HG03280 (cell line): ENCODE measurements around the gene IBA57.
"Not testable (repeated sequence)": the region's sequence is repeated elsewhere in the genome, so short reads cannot be mapped to it uniquely, and the experiment has no call there.

Source experiments
- ATAC-seq: cut with Tn5 transposase; IDR thresholded peaks from one replicate; pipeline ENCODE4 v1.9.1; 2021; ENCODE audit warnings: mild to moderate bottlenecking, moderate library complexity; ENCODE audit not compliant: unreplicated experiment

Gene IBA57

DNA sequence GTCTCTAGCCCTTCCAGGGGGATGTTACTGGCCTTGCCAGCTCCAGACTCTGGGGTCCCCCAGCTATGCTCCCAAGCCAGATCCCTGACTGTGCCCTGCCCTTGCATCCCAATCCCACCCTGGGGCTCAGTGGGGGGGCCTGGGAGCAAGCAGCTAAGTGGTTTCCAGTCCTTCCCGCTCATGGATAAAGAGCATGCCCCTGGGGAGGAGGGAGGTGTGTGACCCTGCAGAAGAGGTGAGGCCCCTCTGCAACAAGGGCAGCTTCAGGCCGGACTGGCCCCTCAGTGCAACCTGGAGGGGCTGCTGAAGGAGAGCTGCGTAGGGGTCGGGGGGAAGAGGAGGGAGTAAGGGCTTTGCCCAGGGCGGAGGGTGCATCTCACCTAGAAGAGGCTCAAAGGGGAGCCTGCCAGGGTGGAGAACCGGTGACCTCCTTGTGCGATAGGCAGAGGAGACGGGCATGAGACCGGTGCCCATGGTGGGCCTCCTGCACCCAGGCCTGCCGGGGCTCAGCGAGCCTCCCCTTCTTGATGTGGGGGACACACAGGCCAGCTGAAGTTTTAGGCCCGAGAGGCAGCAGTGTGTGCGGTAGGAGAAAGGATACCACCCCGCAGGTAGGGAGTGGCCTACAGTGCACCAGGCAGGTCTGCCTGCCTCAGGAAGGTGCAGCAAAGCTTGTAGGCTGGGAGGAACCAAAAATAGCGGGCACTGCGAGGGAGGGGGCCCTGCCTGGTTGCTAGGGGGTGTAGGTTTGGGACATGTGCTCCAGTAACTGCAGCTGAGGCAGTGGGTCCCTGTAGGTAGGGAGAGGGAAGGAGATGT lies 45.3 kb downstream of the IBA57 start:
- no peak for ATAC-seq

DNA sequence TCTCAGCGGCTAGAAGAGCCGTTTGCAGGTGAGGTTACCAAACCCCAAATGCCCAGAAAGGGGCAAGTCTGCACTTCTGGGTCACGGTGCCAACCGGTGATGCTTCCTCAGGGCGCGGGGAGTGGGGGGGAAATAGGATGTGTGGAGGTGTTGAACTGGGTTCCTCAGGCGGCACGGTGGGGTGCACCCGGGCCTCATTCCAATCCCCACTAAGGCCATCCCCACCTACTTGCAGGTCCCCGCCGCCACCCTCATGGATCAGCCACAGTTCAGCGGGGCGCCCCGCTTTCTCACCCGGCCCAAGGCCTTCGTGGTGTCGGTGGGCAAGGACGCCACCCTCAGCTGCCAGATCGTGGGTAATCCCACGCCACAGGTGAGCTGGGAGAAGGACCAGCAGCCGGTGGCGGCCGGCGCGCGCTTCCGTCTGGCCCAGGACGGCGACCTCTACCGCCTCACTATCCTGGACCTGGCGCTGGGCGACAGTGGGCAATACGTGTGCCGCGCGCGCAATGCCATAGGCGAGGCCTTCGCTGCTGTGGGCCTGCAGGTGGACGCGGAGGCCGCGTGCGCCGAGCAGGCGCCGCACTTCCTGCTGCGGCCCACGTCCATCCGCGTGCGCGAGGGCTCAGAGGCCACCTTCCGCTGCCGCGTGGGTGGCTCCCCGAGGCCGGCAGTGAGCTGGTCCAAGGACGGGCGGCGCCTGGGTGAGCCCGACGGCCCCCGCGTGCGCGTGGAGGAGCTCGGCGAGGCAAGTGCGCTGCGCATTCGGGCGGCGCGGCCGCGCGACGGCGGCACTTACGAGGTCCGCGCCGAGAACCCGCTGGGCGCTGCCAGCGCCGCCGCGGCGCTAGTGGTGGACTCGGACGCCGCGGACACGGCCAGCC lies 46.2 kb downstream of the IBA57 start:
- no peak for ATAC-seq

DNA sequence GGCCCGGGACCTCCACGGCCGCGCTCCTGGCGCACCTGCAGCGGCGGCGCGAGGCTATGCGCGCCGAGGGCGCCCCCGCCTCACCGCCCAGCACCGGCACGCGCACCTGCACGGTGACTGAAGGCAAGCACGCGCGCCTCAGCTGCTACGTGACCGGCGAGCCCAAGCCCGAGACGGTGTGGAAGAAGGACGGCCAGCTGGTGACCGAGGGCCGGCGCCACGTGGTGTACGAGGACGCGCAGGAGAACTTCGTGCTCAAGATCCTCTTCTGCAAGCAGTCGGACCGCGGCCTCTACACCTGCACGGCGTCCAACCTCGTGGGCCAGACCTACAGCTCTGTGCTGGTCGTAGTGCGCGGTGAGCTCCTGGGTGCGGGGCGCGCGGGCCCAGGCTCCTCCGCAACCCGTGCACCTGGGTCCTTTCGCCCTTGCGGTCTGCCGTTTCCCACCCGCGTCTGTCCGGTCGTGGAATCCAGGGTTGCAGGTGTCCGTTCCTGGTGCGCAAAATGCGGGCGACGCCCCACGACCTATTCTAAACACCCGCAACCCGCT lies 46.9 kb downstream of the IBA57 start:
- no peak for ATAC-seq

DNA sequence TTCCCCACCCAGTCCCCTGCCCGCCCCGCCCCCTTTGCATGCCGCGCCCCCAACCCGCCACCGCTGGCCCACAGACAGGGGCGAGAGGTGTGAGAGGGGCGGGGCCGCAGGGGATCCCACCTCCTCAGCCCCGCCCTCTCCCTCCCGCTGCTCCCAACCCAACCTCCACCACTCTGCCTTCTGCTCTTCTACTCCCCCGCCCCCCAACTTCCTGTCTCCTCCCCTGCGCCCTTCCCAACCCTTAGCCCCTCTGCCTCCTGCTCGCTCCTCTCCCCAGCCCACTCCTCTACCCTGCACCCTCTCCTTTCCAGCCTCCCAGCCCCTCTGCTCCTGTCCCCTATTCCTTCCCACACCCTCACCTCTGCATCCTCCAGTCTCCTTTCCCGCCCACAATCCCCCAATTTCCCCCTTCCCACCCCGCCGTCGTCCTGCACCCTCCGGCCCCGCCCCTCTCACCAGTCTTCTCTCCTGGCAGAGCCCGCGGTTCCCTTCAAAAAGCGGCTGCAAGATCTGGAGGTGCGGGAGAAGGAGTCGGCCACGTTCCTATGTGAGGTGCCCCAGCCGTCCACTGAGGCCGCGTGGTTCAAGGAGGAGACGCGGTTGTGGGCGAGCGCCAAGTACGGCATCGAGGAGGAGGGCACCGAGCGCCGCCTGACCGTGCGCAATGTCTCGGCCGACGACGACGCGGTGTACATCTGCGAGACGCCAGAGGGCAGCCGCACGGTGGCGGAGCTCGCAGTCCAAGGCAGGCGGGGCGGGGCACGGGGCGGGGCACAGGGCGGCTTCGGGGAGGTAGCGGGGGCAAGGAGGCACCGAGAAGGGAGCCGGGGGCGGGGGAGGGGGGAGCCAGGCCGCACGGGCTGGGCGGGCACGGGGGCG lies 47.6 kb downstream of the IBA57 start:
- peak; percentile 91 for ATAC-seq

DNA sequence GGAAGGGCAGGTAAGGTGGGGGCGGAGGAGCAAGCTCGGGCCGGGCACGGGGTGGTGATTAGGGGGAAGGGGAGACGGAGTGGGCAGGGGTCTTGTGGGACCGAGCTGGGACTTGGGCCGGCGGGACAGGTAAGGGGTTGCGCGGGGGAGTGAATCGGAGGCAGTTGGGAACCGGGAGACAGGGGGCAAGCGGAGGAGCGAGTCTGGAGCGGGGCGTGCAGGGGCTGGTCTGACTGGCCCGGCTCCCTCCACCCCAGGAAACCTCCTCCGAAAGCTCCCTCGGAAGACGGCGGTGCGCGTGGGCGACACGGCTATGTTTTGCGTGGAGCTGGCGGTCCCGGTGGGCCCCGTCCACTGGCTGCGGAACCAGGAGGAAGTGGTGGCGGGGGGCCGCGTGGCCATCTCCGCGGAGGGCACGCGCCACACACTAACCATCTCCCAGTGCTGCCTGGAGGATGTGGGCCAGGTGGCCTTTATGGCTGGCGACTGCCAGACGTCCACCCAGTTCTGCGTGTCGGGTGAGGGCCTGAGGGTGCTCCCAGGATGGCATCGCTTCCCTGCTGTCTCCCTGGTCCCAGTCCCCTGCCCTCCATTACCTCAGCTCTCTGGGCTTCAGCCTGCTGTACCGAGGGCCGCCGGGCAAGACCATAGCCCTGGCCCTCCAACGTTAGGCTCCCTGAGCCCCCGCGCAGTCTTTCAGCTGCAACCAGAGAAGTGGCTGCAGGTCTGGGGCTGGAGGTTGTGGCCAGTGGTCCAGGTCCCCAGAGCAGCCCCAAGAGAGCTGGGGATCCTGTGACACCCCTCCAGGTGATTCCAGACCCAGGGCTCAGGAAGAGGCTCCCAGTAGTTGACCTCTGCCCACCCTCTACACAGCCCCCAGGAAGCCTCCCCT lies 48.6 kb downstream of the IBA57 start:
- ATAC-seq: no peak

DNA sequence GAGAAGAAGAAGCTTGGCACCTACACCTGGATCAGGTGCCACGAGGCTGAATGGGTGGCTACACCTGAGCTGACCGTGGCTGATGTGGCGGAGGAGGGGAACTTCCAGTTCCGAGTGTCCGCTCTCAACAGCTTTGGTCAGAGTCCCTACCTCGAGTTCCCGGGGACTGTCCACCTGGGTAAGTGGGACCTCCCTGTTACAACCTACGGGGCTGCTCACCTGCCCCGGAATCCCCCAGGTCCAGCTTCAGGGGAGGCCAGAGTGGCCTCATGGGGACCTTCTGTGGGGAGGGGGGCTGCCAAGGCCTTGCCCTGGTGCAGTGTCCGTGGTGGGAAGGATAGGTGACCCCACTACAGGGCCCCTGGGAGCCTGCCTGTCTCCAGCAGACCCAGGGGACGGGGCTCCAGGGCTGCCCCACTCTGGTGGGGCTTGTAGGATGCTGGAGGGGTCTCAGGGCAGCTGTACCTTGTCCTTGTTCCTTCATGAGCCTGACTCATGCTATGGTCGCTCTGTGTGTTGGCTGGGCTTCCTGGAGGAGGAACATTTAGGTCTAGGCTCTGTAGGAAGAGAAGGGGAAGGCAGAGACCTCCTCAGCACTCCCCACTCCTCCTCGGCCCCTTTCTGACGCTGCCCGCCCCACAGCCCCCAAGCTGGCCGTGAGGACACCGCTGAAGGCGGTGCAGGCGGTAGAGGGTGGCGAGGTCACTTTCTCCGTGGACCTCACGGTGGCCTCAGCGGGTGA lies 49.5 kb downstream of the IBA57 start:
- ATAC-seq: no peak

DNA sequence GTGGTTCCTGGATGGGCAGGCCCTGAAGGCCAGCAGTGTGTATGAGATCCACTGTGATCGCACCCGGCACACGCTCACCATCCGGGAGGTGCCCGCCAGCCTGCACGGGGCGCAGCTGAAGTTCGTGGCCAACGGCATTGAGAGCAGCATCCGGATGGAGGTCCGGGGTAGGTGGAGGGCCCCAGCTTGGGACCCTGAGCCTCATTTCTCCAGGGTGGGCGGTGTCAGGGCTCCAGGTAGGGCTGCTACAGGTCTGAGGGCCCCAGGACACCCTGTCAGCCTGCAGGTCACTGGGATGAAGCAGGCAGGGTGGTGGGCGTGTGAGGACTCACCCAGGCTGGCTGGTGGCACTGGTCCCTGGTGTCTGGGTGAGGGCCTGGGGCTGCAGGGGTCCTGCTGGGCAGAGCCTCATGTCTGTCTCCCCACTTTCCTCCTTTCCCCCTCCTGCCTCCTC lies 50.1 kb downstream of the IBA57 start:
- no peak for ATAC-seq

DNA sequence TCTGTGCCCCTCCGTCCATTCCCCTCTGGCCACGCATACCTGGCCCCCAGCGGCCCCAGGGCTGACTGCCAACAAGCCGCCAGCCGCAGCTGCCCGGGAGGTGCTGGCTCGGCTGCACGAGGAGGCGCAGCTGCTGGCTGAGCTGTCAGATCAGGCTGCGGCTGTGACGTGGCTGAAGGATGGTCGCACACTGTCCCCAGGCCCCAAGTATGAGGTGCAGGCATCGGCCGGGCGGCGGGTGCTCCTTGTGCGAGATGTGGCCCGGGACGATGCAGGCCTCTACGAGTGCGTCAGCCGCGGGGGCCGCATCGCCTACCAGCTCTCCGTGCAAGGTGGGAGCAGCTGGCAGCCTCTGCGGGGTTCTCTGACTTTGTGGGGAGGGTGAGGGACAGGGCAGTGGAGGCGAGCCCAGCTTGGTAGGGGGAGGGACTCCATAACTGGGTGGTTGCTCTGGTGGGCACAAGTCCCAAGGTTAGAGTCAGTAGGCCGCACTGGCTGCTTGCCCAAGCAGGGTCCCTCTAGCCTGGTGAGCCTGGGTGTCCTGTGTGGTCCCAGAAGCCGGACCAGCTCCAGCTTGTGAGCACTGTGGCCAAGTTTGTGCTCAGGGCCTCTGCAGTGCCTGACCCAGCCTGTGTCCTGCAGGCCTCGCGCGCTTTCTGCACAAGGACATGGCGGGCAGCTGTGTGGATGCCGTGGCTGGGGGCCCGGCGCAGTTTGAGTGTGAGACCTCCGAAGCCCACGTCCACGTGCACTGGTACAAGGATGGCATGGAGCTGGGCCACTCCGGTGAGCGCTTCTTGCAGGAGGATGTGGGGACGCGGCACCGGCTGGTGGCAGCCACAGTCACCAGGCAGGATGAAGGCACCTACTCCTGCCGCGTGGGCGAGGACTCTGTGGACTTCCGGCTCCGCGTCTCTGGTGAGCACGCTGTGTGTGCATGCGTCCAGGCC lies 51.0 kb downstream of the IBA57 start:
- ATAC-seq: no peak

DNA sequence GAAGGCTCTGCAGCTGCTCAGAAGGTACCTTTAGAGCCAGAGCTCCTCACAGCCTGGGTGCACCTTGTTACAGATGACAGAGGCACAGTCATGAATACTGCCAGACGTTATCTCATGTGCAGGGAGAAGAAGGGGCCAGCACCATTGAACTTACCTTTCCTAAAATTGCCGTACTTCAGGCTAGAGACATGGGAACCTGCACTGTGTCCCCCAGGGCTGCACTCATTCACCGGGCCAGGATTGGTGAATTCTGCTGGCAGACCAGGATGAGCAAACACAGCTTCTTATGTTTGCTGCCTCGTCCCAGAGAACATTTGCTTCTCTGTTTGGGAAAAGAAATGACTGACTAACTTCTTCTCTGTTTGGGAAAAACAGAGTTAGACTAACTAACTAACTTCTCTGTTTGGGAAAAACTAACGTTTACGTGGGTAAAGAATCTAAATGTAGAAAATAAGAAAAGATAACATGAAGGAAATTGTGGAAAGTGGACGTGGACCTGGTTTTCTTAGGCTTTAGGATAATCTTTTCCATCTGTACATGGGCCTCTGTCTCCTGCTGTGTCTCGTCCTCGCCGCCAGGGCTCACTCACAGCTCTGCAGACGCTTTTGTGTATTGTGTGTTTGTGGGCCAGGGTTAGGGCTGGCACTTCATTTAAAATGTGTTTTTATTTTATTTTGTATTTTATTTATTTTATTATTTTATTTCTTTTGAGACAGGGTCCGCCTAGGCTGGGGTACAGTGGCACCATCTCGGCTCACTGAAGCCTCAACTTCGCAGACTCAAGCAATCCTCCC lies 52.1 kb downstream of the IBA57 start:
- ATAC-seq: no peak

DNA sequence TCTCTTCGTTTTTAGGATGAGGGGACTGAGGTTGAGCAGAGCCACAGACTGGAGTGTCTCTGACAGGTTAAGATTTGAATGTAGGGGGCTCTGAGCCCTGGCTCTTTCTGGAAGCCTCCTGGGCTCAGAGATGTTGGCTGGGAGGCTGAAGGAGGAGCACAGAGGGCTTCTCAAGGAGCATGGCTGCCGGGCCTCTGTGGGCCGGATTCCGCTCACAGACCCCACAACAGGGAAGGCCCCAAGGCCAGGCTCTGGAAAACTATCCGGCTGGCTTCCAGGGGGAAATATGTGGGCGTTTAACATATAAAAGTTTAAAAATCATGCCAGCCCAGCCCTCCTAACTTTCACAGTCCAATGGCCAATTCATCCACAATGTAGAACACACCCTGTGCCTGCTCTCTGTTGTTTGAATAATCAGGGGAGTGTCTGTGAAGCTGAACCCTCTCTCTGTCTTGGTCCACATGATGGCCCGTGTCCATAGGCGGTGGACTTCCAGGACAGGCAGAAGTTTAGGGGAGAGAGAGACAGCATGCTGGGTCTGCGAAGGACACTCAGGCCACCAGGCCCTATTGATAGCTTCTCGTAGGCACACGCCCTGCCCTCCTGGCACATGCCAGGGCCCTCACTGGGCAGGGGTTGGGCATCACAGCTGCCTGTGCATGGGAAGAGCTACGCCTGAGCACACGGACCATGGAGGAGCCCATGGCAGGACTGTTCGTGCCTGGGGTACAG lies 53.1 kb downstream of the IBA57 start:
- ATAC-seq: no peak

DNA sequence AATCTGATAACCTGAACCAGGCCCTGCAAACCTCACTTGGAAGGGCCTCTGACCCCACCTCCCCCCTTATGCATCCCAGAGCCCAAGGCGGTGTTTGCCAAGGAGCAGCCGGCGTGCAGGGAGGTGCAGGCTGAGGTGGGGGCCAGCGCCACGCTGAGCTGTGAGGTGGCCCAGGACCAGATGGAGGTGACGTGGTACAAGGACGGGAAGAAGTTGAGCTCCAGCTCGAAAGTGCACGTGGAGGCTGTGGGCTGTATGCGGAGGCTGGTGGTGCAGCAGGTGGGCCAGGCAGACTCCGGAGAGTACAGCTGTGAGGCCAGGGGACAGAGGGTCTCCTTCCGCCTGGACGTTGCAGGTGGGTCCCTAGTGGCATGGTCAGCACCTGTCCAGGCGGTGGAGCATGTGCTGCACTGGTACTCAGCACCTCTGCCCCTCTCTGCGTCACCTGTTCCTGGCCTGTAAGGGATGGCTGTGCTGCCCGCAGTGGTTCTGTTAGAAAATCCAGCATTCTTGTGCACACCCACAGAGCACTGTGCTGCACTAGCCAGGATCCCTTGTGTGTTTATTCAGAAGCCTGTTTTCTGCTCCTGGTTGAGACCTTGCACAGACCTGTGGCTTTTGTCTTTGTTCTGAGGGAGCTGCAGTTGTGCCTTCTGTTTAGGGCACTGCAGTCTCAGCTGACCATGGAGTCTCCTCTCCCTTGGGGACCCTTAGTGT lies 53.8 kb downstream of the IBA57 start:
- ATAC-seq: no peak

DNA sequence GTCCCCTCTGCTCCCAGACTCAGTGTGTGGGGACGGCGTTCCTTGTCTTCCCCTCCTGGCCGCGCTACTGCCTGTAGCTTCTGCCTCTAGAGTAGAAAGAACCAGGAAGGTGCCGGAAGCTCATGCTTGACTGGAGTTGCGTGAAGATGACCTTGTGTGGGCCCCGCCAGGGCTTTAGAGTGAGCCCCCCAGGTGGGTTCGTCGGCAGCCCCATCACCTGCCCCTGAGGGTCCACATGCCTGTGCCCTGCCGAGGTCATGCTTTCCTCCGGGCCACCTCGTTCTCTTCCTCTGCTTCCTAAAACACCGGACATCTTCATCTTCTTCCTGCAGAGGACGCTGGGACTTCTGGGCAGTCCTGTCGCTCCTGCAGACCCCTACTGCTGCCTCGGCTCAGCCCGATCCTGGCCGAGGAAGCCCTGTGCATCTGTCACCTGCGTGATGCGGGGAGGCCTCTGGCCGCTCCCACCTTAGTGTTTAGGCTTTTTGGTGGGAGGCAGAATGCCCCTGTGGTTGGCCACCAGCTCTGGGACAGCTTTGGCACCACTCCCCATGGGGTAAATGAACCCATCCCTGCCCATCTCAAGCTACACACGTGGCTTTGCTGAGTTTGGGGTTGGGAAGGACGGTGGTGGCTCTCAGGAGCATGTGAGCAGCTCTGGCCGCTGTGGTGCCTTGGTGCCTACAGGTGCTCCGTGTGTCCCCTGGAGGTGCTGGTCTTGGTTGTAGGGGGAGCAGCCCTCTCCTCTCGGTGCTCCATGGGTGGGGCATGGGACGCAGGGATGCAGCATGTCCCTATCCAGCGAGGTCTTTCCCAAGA lies 54.6 kb downstream of the IBA57 start:
- no peak for ATAC-seq

DNA sequence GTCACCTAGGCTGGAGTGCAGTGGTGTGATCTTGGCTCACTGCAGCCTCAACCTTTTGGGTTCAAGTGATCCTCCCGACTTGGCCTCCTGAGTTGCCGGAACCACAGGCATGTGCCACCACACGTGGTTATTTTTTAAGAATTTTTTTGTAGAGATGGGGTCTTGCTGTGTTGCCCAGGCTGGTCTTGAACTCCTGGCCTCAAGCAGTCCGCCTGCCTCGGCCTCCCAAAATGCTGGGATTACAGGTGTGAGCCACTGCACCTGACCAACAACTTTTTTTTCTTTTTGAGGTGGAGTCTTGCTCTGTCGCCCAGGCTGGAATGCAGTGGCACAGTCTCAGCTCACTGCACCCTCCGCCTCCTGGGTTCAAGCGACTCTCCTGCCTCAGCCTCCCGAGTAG lies 55.5 kb downstream of the IBA57 start:
- ATAC-seq: not testable (repeated sequence)

DNA sequence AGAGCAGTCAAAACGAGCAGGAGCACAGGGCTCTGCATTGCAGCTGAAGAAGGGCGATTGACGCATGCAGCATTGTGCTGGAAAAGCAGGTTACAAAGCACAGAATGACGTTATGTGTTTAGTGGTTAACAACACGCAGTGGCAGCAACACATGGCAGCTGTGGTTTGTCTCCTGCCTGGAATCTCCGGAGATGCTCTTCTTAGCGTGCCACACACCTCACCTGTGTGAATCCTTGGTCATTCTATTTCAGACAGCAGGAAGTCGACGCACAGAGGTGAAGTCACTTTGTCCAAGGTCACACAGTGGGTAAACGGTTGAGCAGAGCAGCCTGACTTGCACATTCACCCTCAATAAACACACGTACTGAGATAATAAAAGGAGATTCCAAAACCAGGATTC lies 56.9 kb downstream of the IBA57 start:
- no peak for ATAC-seq
